Gastrocnemius medialis (tissue), 4 donors: ENCODE data around the gene KLHL35. TPM values are rescaled to one million over a fixed set of nuclear protein-coding genes. Genes with fewer than 3 reads are reported as not detected.

Source experiments
- ATAC-seq, 2 donors: fragments of 150-250 bp; one replicate each; pipeline ENCODE4 v1.9.1; 2016
- DNase-seq, 2 donors: peaks; one replicate each; pipeline ENCODE4 v3.0.0-alpha.2; 2019
- H3K27ac ChIP-seq, 4 donors: fragments of 200-600 bp; sonication (generic); 1 replicate in 1 of 4; 2 replicates in 3 of 4; pipeline ENCODE4 v1.5.1; 2016 to 2018; ENCODE audit warnings: mild to moderate bottlenecking in 2 of 4, moderate library complexity in 1 of 4
- H3K27me3 ChIP-seq, 3 donors: fragments of 200-600 bp; sonication (generic) in 2 of 3; 1 replicate in 1 of 3; 2 replicates in 2 of 3; pipeline versions ENCODE4 v1.5.1 to v1.6.0; 2016 to 2019; ENCODE audit warnings: mild to moderate bottlenecking in 1 of 3, moderate library complexity in 1 of 3
- H3K36me3 ChIP-seq, 2 donors: fragments of 200-600 bp; sonication (generic) in 1 of 2; one replicate each; pipeline ENCODE4 v1.5.1; 2017 to 2018
- H3K4me1 ChIP-seq, 2 donors: fragments of 200-600 bp; sonication (generic) in 1 of 2; one replicate each; pipeline ENCODE4 v1.5.1; 2016 to 2017; ENCODE audit warnings: mild to moderate bottlenecking in 2 of 2
- H3K4me3 ChIP-seq, 4 donors: fragments of 200-600 bp; sonication (generic) in 3 of 4; 1 replicate in 1 of 4; 2 replicates in 3 of 4; pipeline ENCODE4 v1.5.1; 2016 to 2019; ENCODE audit warnings: mild to moderate bottlenecking in 2 of 4
- H3K9me3 ChIP-seq, 3 donors: fragments of 200-600 bp; sonication (generic) in 2 of 3; 1 replicate in 1 of 3; 2 replicates in 2 of 3; pipeline ENCODE4 v1.5.1; 2016 to 2019
- POLR2A ChIP-seq, 2 donors: fragments of 450-650 bp; IDR thresholded peaks; one replicate each; pipeline ENCODE4 v1.6.1; 2017; ENCODE audit warnings: antibody characterized with exemption in 2 of 2, mild to moderate bottlenecking in 2 of 2, moderate library complexity in 2 of 2
- in situ Hi-C, 4 donors: fragments of 200-750 bp; cut with MboI; loops; one replicate each; pipeline versions ENCODE4 v1.15.0 to v1.8.0; 2017; ENCODE audit warnings: low sequenced_read_pairs in 4 of 4
- intact Hi-C: fragments of 100-400 bp; cut with DNase I; formaldehyde crosslinking; loops from one replicate; pipeline ENCODE4 v1.15.1; 2023; ENCODE audit warnings: low total_unique reads
- total RNA-seq, 4 donors: library from RNA; depleted of rRNA; stranded (reverse); fragments of >200 nt; gene quantifications; one replicate each; pipeline versions ENCODE4 v1.1.0 to v1.2.3, GENCODE V29; 2016
- TF ChIP-seq, protein P1 (sequence below), 5 experiments: fragments of 450-650 bp in 3 of 5; fragments of 200-600 bp in 2 of 5; sonication (generic) in 2 of 5; IDR thresholded peaks in 4 of 5; conservative IDR thresholded peaks in 1 of 5; 1 replicate in 4 of 5; 2 replicates in 1 of 5; pipeline ENCODE4 v1.5.1; 2016 to 2019; ENCODE audit warnings: antibody characterized with exemption in 5 of 5, mild to moderate bottlenecking in 3 of 5, moderate library complexity in 3 of 5

Gene KLHL35
- total RNA-seq, 4 donors from 2014 or later: 0.53 to 1.8 (median 1.0) TPM; not detected in 1

- Histone ChIP-seq H3K36me3 (no peaks in the 10 kb centered on the region), H3K4me1 (peaks cover under 1 to 7% of the 10 kb centered on the region in 2 donors), H3K27ac (no peak overlapping the region), H3K27me3 (peaks cover 12 to 17% (median 12%) of the 10 kb centered on the region in 3 donors), H3K4me3 (no peak overlapping the region), H3K9me3 (no peaks in the 10 kb centered on the region)
- no peak for DNase-seq
- in situ Hi-C loops: no loop called here
- ATAC-seq: no peak
- TF ChIP-seq POLR2A (IDR thresholded peaks at IDR 0.05): no peak
- TF ChIP-seq, protein P1, sequence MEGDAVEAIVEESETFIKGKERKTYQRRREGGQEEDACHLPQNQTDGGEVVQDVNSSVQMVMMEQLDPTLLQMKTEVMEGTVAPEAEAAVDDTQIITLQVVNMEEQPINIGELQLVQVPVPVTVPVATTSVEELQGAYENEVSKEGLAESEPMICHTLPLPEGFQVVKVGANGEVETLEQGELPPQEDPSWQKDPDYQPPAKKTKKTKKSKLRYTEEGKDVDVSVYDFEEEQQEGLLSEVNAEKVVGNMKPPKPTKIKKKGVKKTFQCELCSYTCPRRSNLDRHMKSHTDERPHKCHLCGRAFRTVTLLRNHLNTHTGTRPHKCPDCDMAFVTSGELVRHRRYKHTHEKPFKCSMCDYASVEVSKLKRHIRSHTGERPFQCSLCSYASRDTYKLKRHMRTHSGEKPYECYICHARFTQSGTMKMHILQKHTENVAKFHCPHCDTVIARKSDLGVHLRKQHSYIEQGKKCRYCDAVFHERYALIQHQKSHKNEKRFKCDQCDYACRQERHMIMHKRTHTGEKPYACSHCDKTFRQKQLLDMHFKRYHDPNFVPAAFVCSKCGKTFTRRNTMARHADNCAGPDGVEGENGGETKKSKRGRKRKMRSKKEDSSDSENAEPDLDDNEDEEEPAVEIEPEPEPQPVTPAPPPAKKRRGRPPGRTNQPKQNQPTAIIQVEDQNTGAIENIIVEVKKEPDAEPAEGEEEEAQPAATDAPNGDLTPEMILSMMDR (IDR thresholded peaks at IDR 0.05 in 4 of 5, conservative IDR thresholded peaks at IDR 0.05 in 1 of 5): peak in 1 of 5 experiments; percentile 24
- intact Hi-C loops: no loop called here
Observed at GRCh38 chr11:75425422-75425821, 7.6 kb downstream of the KLHL35 start.

- in situ Hi-C loops (no loop called here), intact Hi-C loops (no loop called here)
- peaks cover 7 to 13% (median 8%) of the 10 kb centered on the region in 3 donors for H3K27me3 ChIP-seq
- ATAC-seq (no peak), DNase-seq (no peak)
- peaks cover 0 to 7% of the 10 kb centered on the region in 2 donors for H3K4me1 ChIP-seq
- no peaks in the 10 kb centered on the region for H3K9me3 ChIP-seq
- no peak overlapping the region for H3K4me3 ChIP-seq
- H3K27ac ChIP-seq: no peak overlapping the region
- TF ChIP-seq POLR2A (IDR thresholded peaks at IDR 0.05): no peak
- TF ChIP-seq, protein P1 (IDR thresholded peaks at IDR 0.05 in 4 of 5, conservative IDR thresholded peaks at IDR 0.05 in 1 of 5): no peak
- H3K36me3 ChIP-seq: no peaks in the 10 kb centered on the region
Observed at GRCh38 chr11:75424396-75424795, 8.6 kb downstream of the KLHL35 start.

DNA sequence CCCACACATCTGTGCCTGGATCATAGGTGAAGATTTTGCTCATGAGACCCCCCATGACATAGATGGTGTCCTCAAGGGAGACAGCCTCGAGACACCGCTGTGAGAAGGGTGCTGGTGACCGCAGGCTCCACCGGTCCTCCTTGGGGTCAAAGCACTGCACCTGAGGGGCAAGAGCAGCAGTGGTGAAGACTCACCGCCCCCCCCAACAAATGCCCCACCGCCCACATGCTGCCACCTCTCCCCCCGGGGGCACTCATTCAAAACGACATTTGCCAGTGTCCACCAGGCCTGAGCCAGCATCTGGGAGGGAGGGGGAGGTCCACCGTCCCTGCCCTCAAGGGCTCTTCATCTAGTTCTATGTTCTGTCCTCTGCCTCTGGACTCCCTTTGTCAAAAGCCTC, 9.3 kb downstream of the KLHL35 start:
- H3K4me3 ChIP-seq: no peak overlapping the region
- intact Hi-C loops: no loop called here
- no peak for ATAC-seq
- no peaks in the 10 kb centered on the region for H3K9me3 ChIP-seq
- H3K4me1 ChIP-seq: peaks cover 0 to 7% of the 10 kb centered on the region in 2 donors
- TF ChIP-seq POLR2A (IDR thresholded peaks at IDR 0.05): no peak
- TF ChIP-seq, protein P1 (IDR thresholded peaks at IDR 0.05 in 4 of 5, conservative IDR thresholded peaks at IDR 0.05 in 1 of 5): no peak
- no peak for DNase-seq
- H3K27ac ChIP-seq: no peak overlapping the region
- peaks cover 0 to 7% (median 1%) of the 10 kb centered on the region in 3 donors for H3K27me3 ChIP-seq
- H3K36me3 ChIP-seq: no peaks in the 10 kb centered on the region
- in situ Hi-C loops: no loop called here

DNA sequence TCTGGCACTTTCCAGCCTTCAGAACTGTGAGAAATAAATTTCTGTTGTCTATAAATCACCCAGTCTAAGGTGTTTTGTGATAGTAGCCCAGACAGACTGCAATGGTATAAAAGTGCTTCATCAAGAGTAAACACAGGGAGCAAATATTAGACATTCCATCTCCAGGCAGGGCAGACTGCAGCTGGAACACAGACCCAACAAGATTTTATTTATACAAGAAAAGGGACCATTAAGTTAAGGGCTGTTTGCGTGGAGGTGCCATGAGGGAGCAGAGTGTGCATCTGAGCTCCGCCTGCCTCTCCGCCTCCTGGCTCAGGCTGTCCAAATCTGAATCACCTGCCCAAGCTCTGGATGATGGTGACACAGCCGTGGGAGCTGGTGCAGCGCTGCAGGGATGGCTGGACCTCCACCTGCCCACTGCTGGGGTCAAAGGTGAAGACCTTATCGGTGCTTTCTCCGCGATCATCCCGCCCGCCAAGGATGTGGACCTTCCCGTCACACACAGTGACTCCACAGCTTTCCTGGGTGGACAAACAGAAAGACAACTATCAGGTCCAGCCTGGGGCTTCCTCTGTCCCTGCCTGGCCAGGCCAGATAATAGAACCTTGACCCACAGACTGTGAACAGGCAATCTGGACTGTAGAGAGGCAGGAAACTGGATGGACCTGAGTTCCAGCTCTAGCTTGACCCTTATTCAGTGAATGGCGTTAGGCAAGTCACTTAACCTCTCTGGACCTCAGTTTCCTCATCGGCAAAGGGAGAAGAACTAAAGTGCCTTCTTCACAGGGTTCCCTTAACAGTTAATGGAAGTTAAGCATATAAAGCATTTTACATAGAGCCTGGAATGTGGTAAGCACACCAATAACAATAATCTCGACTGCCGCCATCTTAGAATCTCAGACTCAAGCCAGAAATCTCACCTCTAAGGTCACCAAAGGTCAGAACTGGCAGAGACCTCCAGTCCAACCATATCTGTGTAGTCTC, 10.5 kb downstream of the KLHL35 start:
- in situ Hi-C loops: no loop called here
- Histone ChIP-seq H3K36me3 (no peaks in the 10 kb centered on the region), H3K4me1 (peaks cover 0 to 3% of the 10 kb centered on the region in 2 donors), H3K9me3 (no peaks in the 10 kb centered on the region), H3K27me3 (no peaks in the 10 kb centered on the region), H3K27ac (no peak overlapping the region), H3K4me3 (no peak overlapping the region)
- TF ChIP-seq, protein P1 (IDR thresholded peaks at IDR 0.05 in 4 of 5, conservative IDR thresholded peaks at IDR 0.05 in 1 of 5): no peak
- no peak for TF ChIP-seq POLR2A (IDR thresholded peaks at IDR 0.05)
- ATAC-seq (no peak), DNase-seq (no peak)
- intact Hi-C loops: no loop called here
